Measurements from ENCODE around the gene AHDC1.
"Not testable (repeated sequence)": the region's sequence is repeated elsewhere in the genome, so short reads cannot be mapped to it uniquely, and the experiment has no call there.

Gene AHDC1

DNA sequence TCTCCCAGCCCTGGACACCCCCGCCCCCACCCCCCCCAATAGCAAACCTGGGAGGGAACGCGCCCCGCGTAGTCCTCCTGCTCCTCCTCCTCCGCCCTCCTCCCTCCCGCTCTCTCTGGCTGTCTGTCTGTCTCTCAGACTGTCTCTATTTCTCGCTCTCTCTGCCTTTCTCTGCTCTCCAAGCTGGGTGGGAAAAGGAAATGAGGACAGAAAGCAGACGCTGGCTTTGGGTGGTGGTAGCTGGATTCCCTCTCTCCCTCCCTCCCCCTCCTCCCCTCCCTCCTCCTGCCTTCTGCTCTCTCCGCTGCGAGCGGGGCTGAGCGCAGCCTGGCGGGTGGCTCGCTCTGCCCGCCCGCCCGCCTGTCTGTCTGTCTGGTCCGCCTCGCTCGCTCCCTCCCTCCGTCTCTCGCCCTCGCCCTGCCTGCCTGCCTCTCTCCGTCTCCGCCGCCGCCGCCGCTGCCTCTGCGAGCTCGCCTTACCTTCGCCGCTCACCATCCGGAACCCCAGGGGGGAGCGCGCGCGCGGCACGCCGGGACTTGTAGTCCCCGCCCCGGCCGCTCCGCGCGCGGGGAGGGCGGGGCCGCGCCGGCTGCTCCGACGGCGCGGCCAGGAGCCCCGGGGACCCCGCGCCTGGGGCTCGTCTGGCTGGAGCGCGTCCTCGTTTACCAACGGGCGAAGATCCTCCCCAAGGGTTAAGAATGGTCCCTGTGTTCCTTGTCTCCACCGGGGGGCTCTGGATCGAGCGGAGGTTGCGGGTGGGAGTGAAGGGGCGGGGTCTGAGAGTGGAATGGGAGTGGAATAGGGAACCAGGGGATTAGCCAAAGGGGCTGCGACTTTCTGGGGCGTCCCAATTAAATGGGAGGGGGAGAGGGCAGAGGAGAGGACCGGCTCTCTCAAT, at the start of gene AHDC1:
Gene AHDC1 (minus strand): TSS at position 464 of the 898 bp plus-strand sequence. CDS start 52,029 bp downstream, outside the sequence.
- DNase-seq, result peak; percentile 89

DNA sequence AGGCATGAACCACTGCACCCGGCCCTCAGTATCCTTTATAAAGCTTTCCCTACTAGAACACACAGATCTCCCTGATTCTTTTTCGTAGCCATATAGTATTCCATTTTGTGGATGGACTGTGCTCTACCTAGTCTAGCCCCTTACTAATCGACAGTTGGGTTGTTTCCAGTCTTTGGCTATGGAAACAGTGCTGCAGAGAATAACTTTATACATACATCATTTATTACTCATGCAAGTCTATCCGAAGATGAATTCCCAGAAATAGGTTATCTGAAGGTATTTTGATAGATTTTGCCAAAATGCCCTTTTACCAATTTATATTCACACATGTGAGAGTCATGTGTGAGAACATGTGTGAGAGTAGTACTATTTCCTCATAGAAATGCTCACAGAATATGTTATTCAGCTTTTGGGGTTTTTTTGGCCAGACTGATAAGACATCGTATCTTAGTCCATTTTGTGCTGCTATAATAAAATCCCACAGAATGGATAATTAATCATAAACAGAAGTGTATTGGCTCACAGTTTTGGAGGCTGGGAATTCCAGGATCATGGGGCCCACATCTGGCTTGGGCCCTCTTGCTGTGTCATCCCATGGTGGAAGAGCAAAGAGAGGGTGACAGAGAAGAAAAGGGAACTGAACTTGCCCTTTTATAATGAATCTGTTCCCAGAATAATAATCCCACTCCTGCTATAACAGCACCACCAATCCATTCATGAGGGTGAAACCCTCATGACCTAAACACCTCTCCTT, 48.3 kb upstream of the AHDC1 start:
- no peak for DNase-seq

DNA sequence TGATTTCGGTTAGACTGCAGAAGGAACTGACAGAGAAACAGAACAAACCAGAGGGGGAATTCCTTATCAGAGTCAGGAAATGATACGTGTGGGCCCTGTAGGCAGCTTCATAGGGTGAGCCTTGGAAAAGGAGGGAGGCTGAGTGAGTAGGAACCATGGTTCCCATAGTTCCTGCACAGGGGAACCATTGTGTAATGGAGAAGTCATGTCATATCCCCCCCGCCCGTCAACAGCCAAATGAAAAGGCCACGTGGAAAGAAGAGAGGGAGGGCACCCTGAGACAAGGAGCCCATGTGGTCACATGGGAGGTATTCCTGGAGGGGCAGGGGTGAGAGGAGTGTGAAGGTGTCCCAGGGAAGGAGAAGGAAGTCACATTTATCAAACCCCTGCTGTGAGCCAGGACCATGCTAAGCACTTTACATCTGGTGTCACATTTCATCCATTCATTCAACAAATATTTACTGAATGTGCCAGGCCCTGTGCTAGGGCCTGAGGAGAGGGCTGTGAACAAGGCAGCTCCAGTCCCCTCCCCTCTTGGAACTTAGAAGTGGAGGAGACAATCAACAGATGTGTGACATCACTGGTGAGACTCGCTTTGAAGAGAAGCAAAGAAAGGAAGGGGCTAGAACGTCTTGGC, 46.7 kb upstream of the AHDC1 start:
- no peak for DNase-seq

DNA sequence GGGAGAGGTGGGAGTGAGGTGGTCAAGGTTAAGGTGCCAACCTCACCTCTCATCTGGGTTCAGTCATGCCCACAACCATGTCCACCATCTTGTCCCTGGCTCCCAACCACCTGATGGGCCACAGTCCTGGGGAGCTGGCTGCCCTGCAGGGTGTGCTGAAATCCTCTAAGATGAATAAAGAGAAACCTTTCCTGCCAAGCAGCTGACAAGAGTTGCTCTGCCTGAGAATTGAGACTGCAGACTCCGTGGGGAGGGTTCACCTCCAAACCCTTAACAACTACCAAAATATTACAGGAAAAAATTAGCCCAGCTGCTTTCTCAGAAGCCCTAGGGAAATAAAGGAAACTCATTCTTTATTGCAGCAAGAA, 46.2 kb upstream of the AHDC1 start:
- no peak for DNase-seq

- DNase-seq, result no peak
These were observed 45.3 kb upstream of the AHDC1 start for GRCh38 chr1:27649306-27649635.

GRCh38 chr1:27648602-27649305, 44.8 kb upstream of the AHDC1 start:
- DNase-seq, result no peak

- no peak for DNase-seq
These were observed 43.4 kb upstream of the AHDC1 start for GRCh38 chr1:27647328-27647727.

DNA sequence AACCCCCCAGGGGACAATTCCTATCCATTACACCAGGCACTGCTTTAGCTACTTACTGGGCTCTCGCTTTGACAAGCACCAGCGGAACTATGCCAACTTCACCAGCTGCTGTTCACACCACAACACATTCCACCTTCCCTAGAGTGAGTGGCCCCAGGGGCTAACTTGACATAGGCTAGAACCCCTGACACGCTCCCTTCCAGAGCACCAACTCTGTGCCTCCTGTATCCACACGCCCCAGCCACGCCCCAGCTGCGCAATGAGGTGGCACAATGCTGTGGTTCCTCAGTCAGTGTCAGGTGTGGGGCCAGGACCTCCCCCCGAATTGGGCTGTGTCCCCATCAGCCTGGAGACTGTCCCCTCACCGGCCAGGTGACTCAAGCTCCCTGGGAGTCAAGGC, 42.7 kb upstream of the AHDC1 start:
- no peak for DNase-seq

DNA sequence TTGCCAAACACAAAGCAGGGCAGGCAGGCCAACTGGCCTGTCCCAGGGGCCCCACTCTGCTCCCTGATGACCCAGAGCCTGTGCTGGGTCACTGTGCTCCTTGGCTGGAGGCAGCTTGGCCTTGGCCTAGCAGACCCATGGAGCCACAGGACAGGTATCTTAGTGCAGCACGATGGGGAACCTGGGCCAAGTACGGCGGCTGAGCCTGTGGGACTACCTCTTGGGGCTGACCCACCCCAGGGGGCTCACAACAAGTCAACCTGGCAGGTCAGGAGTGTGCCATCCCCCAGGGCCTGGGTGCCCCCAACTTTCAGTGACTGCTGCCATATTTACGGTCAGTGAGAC, 41.1 kb upstream of the AHDC1 start:
- DNase-seq, result no peak

DNA sequence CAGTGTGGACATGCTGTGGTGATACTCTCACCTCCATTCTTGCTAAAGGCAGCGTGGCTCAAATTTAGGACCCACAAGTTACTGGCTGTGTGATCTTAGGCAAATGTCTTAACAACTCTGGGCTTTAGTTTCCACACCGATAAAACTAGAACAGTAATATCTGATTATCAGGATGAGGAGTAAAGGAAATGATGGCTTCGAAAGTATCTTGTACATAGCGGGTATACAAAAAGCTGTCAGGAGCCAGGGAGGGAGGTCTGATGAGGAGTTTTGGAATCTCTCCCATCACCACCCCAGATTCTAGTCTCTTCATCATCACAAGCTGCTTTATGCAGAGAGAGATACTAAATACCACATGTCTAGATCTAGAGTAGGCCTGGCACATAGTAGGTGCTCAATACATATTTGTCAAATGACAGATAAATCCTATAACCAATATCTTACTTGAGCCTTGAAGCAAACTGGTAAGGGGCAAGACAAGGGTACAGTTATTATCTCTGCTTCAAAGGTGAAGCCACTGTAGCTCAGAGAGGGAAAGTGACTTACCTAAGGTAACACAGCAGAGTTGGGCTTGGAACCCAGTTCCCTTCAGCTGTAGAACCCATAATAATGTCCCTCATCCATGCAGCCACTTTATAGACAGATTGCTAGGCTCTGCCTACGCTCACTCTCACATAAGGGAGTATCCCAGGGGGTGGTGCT, 40.6 kb upstream of the AHDC1 start:
- no peak for DNase-seq

DNA sequence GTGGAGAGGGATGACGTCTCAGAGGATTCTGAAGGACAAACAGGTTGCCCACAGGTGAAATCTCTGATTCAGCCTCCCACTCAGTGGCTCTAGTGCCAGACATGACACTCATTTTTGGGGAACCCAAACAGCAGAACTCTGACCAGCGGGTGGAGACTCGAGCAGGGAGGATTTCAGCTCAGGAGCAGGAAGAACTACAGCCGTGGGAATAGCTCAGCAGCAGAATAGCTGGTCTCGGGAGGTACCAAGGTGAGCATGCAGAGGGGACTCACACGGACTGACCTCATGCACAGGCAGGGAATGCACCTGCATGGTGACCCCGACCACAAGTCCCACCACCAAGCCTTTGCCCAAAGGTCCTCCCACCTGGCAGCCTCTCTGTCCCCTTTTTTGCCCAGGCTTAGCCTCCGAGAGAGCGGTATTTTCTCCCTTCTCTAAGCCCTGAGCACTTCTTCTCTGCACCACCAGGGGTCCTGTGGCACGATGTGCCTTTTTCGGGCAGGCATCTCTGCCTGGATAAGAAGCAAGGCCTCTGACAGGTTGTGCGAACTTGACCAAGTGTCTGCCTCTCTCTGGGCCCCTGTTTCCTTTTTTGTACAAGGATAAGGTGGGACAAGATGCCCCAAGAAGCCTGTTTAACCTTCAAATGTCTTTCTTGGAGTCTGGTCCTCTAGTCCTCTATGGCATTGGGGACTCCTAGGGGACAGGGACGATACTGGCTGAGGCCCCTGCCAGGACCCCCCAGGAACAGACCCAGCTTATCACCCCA, 39.8 kb upstream of the AHDC1 start:
- peak; percentile 43 for DNase-seq

DNA sequence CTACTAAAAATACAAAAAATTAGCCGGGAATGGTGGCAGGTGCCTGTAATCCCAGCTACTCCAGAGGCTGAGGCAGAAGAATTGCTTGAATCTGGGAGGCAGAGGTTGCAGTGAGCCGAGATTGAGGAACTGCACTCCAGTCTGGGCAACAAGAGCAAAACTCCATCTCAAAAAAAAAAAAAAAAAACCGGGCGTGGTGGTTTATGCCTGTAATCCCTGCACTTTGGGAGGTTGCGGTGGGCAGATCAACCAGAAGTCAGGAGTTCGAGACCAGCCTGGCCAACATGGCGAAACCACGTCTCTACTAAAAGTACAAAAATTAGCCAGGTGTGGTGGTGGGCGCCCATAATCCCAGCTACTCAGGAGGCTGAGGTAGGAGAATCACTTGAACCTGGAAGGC, 36.6 kb upstream of the AHDC1 start:
- DNase-seq, result not testable (repeated sequence)

DNA sequence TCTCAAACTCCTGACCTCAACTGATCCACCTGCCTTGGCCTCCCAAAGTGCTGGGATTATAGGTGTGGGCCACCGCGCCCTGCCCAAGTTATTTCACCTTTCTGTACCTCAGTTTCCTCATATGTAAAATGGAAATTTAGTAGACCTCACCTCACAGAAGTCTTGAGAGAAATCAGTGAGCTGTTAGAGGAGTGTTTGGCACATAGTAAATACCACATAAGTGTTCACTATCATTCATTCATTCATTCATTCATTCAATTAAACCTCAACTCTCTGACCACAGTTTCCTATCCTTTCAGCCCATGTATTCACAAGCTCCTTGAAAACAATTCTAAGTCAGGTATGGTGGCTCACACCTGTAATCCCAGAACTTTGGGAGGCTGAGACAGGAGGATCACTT, 34.9 kb upstream of the AHDC1 start:
- DNase-seq, result no peak

- DNase-seq, result no peak
These were observed 34.2 kb upstream of the AHDC1 start for GRCh38 chr1:27638047-27638734.

DNA sequence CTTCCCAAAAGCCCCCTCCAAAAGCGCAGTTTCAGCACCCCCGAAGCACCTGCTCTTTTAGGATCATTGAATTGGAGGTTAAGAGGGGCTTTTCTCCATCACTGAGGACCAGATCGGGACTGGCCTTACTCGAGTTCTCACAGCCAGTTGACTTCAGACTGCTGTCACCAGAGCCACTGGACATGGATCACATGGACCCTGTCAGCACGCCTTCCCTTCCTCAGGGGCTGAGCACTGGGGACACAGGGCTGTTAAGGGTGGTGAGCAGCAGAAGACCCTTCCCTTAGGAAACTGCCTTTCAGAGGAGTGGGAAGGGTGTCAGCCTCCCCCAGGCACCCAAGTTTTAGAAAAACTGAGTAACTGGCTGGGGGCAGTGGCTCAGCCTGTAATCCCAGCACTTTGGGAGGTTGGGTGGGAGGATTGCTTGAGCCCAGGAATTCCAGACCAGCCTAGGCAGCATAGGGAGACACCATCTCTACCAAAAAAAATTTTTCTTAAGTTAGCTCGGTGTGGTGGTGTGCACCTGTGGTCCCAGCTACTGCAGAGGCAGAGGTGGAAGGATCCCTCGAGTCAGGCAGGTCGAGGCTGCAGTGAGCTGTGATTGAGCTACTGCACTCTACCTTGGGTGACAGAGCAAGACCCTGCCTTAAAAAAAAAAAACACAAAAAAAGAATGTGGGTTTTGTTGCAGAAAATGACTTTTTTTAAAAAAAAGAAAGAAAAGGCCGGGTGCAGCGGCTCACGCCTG, 31.6 kb upstream of the AHDC1 start:
- no peak for DNase-seq

GRCh38 chr1:27634985-27635367, 31.0 kb upstream of the AHDC1 start, which contains the start of gene FGR:
TSS of gene FGR (minus strand) at chr1:27635185. CDS start at chr1:27623916, 11,269 bp downstream.
- no peak for DNase-seq

GRCh38 chr1:27634177-27634984, 30.4 kb upstream of the AHDC1 start:
- no peak for DNase-seq

DNA sequence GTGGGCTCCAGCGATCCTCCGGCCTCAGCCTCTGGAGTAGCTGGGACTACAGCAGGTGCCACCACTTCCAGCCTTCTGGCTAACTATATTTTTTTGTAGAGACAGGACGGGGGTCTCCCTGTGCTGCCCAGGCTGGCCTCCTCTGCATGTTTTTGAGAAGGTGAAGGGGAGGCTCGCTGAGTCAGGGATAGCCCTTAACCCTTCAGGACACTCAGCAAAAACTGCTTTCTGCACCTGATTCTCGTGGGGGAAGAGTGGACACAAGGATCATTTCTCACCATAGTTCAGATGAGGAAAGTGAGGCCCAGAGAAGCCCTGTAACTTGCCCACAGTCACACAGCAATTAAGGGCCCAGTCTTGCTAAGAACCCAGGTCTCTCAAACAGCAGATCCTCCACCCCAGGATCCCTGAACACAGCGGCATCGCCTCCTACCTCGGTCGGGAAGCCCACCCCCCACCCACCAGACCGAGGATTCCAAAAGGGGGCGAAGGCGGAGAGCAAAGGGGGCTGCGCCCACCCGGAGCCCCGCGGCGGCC, 29.8 kb upstream of the AHDC1 start:
- no peak for DNase-seq

GRCh38 chr1:27633298-27633610, 29.3 kb upstream of the AHDC1 start:
- DNase-seq, result no peak
